DND-41 (cell line): Measurements from ENCODE around the gene SLC30A5.
A peak's percentile ranks its signal among the peaks of the same experiment; 100 is the strongest.
"Not testable (repeated sequence)": the region's sequence is repeated elsewhere in the genome, so short reads cannot be mapped to it uniquely, and the experiment has no call there.

Experiments used
- ATAC-seq: fragments of 200-7000 bp; cut with Tn5 transposase; 3 replicates; pipeline ENCODE4 v1.9.1; 2021; ENCODE audit warnings: low read depth; ENCODE audit not compliant: insufficient read depth
- DNase-seq: peaks from one replicate; pipeline ENCODE4 v3.0.0-alpha.2; 2020
- H2AFZ ChIP-seq: 2 replicates; pipeline ENCODE4 v1.6.0; 2012; ENCODE audit warnings: low read depth, low read length
- H3K27ac ChIP-seq: 2 replicates; pipeline ENCODE4 v1.5.1; 2012; ENCODE audit warnings: low read length, inconsistent platforms
- H3K27me3 ChIP-seq: fragments of 200-600 bp; sonication (generic); 2 replicates; pipeline ENCODE4 v1.6.0; 2012; ENCODE audit warnings: low read length, mild to moderate bottlenecking, inconsistent platforms; ENCODE audit not compliant: insufficient read depth, poor library complexity
- H3K36me3 ChIP-seq: 2 replicates; pipeline ENCODE4 v1.5.1; 2012; ENCODE audit warnings: low read length, inconsistent platforms; ENCODE audit not compliant: insufficient read depth
- H3K4me1 ChIP-seq: 2 replicates; pipeline ENCODE4 v1.5.1; 2012; ENCODE audit warnings: mild to moderate bottlenecking, low read length; ENCODE audit not compliant: insufficient read depth
- H3K4me2 ChIP-seq: 2 replicates; pipeline ENCODE4 v1.6.0; 2012; ENCODE audit warnings: mild to moderate bottlenecking, moderate library complexity, low read length, inconsistent platforms; ENCODE audit not compliant: insufficient read depth
- H3K4me3 ChIP-seq, 2 experiments: fragments of 200-600 bp in 1 of 2; shearing (Covaris generic) in 1 of 2; 2 replicates each; pipeline ENCODE4 v1.5.1; 2012 to 2016; ENCODE audit warnings: inconsistent platforms in 2 of 2, low read length in 2 of 2, mild to moderate bottlenecking in 2 of 2, low read depth in 1 of 2, moderate library complexity in 1 of 2
- H3K79me2 ChIP-seq: 2 replicates; pipeline ENCODE4 v1.6.0; 2012; ENCODE audit warnings: low read length, inconsistent platforms; ENCODE audit not compliant: insufficient read depth
- H3K9ac ChIP-seq: 2 replicates; pipeline ENCODE4 v1.6.0; 2012; ENCODE audit warnings: low read depth, mild to moderate bottlenecking, inconsistent platforms, low read length, moderate library complexity
- H3K9me3 ChIP-seq: 2 replicates; pipeline ENCODE4 v1.5.1; 2012; ENCODE audit warnings: low read length, moderate library complexity, mild to moderate bottlenecking, inconsistent platforms; ENCODE audit not compliant: insufficient read depth, severe bottlenecking
- H4K20me1 ChIP-seq: 2 replicates; pipeline ENCODE4 v1.6.0; 2012; ENCODE audit warnings: low read length; ENCODE audit not compliant: insufficient read depth
- CTCF ChIP-seq: IDR thresholded peaks from 2 replicates; pipeline ENCODE4 v1.5.1; 2012; ENCODE audit warnings: borderline replicate concordance, low read length, moderate library complexity, mild to moderate bottlenecking; ENCODE audit not compliant: poor library complexity, severe bottlenecking; ENCODE audit errors: extremely low read depth
- EZH2 ChIP-seq: IDR thresholded peaks from 3 replicates; pipeline ENCODE4 v1.6.1; 2012; ENCODE audit warnings: borderline replicate concordance, low read depth, mild to moderate bottlenecking, moderate library complexity, low read length, inconsistent platforms; ENCODE audit not compliant: severe bottlenecking

The SLC30A5 gene

DNA sequence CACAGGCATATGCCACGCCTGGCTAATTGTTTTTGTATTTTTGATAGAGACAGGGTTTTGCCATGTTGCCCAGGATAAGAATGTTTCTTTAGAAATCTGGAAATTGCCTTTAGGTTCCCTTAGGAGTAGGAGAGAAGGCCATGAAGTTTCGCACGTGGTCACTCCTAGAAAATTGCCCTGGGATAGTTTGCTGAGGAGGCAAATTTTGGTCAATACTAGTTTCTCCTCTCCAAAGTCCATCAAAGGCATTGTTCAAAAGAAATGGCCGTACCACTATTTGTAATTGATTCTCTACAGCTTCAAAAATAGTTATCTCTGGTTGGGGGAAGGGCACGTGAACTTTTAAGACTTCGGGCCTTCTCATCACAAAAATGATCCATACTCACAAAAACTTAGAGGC, 845 bp upstream of the SLC30A5 start:
- peaks cover 41% of the 10 kb centered on the region for H3K79me2 ChIP-seq
- H3K27ac ChIP-seq: no peak overlapping the region

DNA sequence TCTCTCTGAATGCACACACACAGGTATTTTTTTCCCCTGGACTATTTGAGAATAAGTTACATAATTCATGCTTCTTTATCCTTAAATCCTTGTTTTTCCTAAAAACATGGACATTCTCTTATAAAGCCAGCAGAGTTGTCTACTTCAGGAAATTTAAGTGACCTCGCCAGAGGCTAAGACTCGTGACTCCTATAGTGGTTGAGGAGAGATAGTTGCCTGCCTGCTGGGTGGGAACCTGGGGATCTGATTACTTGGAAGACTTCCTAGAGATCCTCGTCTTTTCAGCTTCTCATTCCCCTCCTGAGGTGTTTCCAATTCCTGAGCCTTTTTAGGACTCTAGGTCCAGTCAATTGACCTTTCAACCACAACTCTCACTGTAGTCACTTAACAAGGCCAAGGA, 5.5 kb downstream of the SLC30A5 start:
- Histone ChIP-seq H3K27ac (no peak overlapping the region), H3K27me3 (no peaks in the 10 kb centered on the region), H2AFZ (no peak overlapping the region), H3K4me2 (no peak overlapping the region), H4K20me1 (peaks cover 5% of the 10 kb centered on the region; the same call in 1 of the 2 replicates), H3K9ac (no peak overlapping the region), H3K4me3 (no peak overlapping the region), H3K79me2 (peaks cover 67% of the 10 kb centered on the region), H3K9me3 (no peaks in the 10 kb centered on the region), H3K4me1 (peaks cover 32% of the 10 kb centered on the region), H3K36me3 (peaks cover 64% of the 10 kb centered on the region)
- ATAC-seq: no peak
- no peak for DNase-seq
- TF ChIP-seq CTCF (no peak), EZH2 (no peak)

More for the DNA sequence above, 845 bp upstream of the SLC30A5 start:
- Histone ChIP-seq H3K4me3 (no peak overlapping the region), H3K36me3 (peaks cover 17% of the 10 kb centered on the region), H3K4me1 (peaks cover 33% of the 10 kb centered on the region), H3K27me3 (no peaks in the 10 kb centered on the region), H3K4me2 (0 out of 2 replicates have a peak overlapping the region, but pooled peaks have one; percentile 37), H4K20me1 (peaks cover under 1% of the 10 kb centered on the region; the same call in 1 of the 2 replicates), H3K9ac (no peak overlapping the region), H3K9me3 (no peaks in the 10 kb centered on the region), H2AFZ (peak overlapping the region; percentile 62)
- no peak for ATAC-seq
- DNase-seq: no peak
- no peak for TF ChIP-seq CTCF
- no peak for TF ChIP-seq EZH2

DNA sequence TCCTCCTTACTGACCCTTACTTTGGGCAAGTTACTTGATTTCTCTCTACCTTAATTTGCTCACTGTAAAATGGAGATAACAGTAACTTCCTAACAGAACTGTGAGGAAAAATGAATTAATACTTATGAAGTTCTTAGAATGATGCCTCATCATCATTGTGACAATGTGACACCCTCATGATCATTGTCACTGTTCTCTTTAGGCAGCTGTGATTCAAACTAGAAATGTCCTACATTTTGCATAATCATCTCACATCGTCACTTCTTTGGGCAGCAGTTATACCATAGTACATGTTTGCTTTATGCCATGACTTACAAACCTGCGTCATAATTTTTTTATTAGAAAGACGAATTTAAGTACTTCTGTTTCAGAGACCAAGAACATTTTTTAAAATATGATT, 9.7 kb downstream of the SLC30A5 start:
- H3K4me1 ChIP-seq: no peaks in the 10 kb centered on the region
- H3K79me2 ChIP-seq: peaks cover 25% of the 10 kb centered on the region
- H4K20me1 ChIP-seq: no peaks in the 10 kb centered on the region
- no peak for TF ChIP-seq EZH2
- peaks cover 4% of the 10 kb centered on the region for H3K9me3 ChIP-seq
- no peak overlapping the region for H3K4me3 ChIP-seq
- peaks cover 81% of the 10 kb centered on the region for H3K36me3 ChIP-seq
- no peaks in the 10 kb centered on the region for H3K27me3 ChIP-seq
- H3K9ac ChIP-seq: no peak overlapping the region
- H3K27ac ChIP-seq: no peak overlapping the region
- H2AFZ ChIP-seq: no peak overlapping the region
- no peak for ATAC-seq
- DNase-seq: no peak
- H3K4me2 ChIP-seq: no peak overlapping the region

DNA sequence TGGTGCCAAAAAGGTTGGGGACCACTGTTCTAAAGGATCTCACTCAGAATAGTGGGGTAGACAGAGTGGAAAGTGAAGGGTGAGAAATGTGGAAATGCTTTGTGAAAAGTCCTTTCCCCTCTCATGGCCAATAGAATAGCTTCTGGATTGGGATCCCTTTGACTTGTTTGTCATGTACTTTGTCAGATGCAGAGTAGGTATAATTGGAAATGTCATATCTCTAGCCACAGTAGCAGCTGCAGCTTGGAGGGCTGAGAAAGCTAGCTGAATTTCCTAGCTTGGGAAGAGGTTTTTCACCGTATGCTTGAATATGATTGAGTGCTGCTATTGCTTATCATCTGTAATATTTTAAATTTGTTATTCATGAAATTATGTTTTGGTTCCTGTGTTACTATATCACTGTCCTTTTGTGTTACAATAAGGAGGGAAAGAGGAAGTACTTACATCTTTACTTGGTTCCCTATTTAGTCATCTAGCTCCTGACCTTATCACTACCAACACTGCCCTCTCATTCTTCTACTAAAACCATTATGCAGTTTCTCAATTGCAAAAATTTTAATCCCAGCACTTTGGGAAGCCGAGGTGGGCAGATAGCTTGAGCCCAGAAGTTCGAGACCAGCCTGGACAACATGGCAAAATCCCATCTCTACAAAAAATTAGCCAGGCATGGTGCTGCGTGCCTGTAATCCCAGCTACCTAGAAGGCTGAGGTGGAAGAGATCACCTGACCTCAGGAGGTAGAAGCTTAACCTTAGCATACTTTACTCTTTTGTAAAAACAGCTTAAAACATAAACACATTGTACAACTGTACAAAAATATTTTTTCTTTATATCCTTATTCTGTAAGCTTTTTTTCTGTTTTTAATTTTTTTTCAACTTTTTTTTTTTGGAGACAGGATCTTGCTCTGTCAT, 12.4 kb downstream of the SLC30A5 start:
- ATAC-seq (no peak), DNase-seq (no peak)
- no peak overlapping the region for H3K4me2 ChIP-seq
- no peak overlapping the region for H3K4me3 ChIP-seq
- H3K36me3 ChIP-seq: peaks cover 82% of the 10 kb centered on the region
- peaks cover 17% of the 10 kb centered on the region for H3K9me3 ChIP-seq
- H3K79me2 ChIP-seq: peaks cover 5% of the 10 kb centered on the region; the same call in 1 of the 2 replicates
- H3K27me3 ChIP-seq: no peaks in the 10 kb centered on the region
- H4K20me1 ChIP-seq: no peaks in the 10 kb centered on the region
- no peak overlapping the region for H3K27ac ChIP-seq
- H2AFZ ChIP-seq: no peak overlapping the region
- H3K4me1 ChIP-seq: no peaks in the 10 kb centered on the region
- TF ChIP-seq CTCF (no peak), EZH2 (no peak)
- H3K9ac ChIP-seq: no peak overlapping the region

- Histone ChIP-seq H3K36me3 (peaks cover 84% of the 10 kb centered on the region), H3K9me3 (peaks cover 17% of the 10 kb centered on the region)
- H3K27ac ChIP-seq, DNase-seq, H3K4me3 ChIP-seq, H3K4me2 ChIP-seq, ATAC-seq, H4K20me1 ChIP-seq, H3K4me1 ChIP-seq, H3K79me2 ChIP-seq, H3K27me3 ChIP-seq, H2AFZ ChIP-seq, H3K9ac ChIP-seq: not testable (repeated sequence)
Measured at GRCh38 chr5:69108367-69108766, 14.6 kb downstream of the SLC30A5 start.
